H1 (cell line): ENCODE results near the gene EPB41L4B. TPM values are rescaled to one million over a fixed set of nuclear protein-coding genes. Genes with fewer than 3 reads are reported as not detected.
A peak's percentile ranks its signal among the peaks of the same experiment; 100 is the strongest.

ENCODE experiments used
- CTCF ChIA-PET: fragments of 300-600 bp; sonication (Branson Sonifier 250); formaldehyde crosslinking; loops from one replicate; lab custom pipeline; 2021; ENCODE audit not compliant: partially characterized antibody; lab: Charles Lee
- POLR2A ChIA-PET: fragments of 300-600 bp; sonication (Branson Sonifier 250); formaldehyde crosslinking; loops from one replicate; lab custom pipeline; 2021; ENCODE audit warnings: inconsistent platforms; ENCODE audit not compliant: partially characterized antibody; lab: Charles Lee
- DNase-seq, 2 experiments: peaks; one replicate each; pipeline versions ENCODE4 v3.0.0 to v3.0.0-alpha.2; 2010 to 2022; ENCODE audit warnings: low spot score in 2 of 2, low read depth in 1 of 2, mixed read lengths in 1 of 2
- FAIRE-seq: peaks from 2 replicates; lab custom pipeline; 2011; peaks lifted over from hg19 to GRCh38; lab: Jason Lieb, UNC
- H2AFZ ChIP-seq: 2 replicates; pipeline ENCODE4 v1.8.1; 2012; ENCODE audit warnings: low read length, inconsistent platforms
- H2AK5ac ChIP-seq: 2 replicates; pipeline ENCODE4 v1.6.1; 2013; ENCODE audit warnings: low read depth, low read length
- H2BK120ac ChIP-seq: replicated peaks from 2 replicates; pipeline ENCODE3; 2013; ENCODE audit warnings: low read depth, low read length, inconsistent platforms
- H2BK12ac ChIP-seq: 2 replicates; pipeline ENCODE4 v1.6.1; 2013; ENCODE audit warnings: low read depth, low read length
- H2BK15ac ChIP-seq: 2 replicates; pipeline ENCODE4 v1.6.1; 2013; ENCODE audit warnings: low read length
- H2BK20ac ChIP-seq: 2 replicates; pipeline ENCODE4 v1.6.1; 2013; ENCODE audit warnings: low read length
- H2BK5ac ChIP-seq: 2 replicates; pipeline ENCODE4 v1.6.1; 2013; ENCODE audit warnings: low read depth, low read length
- H3K14ac ChIP-seq: 2 replicates; pipeline ENCODE4 v1.6.1; 2013; ENCODE audit warnings: inconsistent platforms; ENCODE audit not compliant: insufficient read length
- H3K18ac ChIP-seq: 2 replicates; pipeline ENCODE4 v1.6.1; 2013; ENCODE audit warnings: low read length; ENCODE audit errors: extremely low read depth
- H3K23ac ChIP-seq: 2 replicates; pipeline ENCODE4 v1.6.1; 2013; ENCODE audit warnings: inconsistent platforms; ENCODE audit not compliant: insufficient read length
- H3K23me2 ChIP-seq: 2 replicates; pipeline ENCODE4 v1.6.1; 2013; ENCODE audit warnings: low read depth, low read length
- H3K27ac ChIP-seq: 2 replicates; pipeline ENCODE4 v1.6.1; 2011; ENCODE audit warnings: low read depth, low read length, inconsistent platforms
- H3K27me3 ChIP-seq, 4 experiments: replicated peaks in 1 of 4; 1 replicate in 1 of 4; 2 replicates in 3 of 4; pipeline versions ENCODE4 v1.6.1 to v1.8.1; 2011 to 2013; ENCODE audit warnings: low read length in 3 of 4, mild to moderate bottlenecking in 3 of 4, inconsistent platforms in 2 of 4, mixed read lengths in 2 of 4, moderate library complexity in 1 of 4; ENCODE audit not compliant: control insufficient read depth in 3 of 4, insufficient read depth in 3 of 4; ENCODE audit errors: extremely low read depth in 1 of 4
- H3K36me3 ChIP-seq, 4 experiments: 2 replicates each; pipeline versions ENCODE4 v1.6.1 to v1.8.1; 2011 to 2013; ENCODE audit warnings: mild to moderate bottlenecking in 4 of 4, low read length in 3 of 4, moderate library complexity in 2 of 4, control low read depth in 1 of 4, inconsistent platforms in 1 of 4; ENCODE audit not compliant: insufficient read depth in 4 of 4, control insufficient read depth in 2 of 4
- H3K4ac ChIP-seq: replicated peaks from 2 replicates; pipeline ENCODE3; 2013; ENCODE audit warnings: low read length, low read depth, mixed read lengths, inconsistent platforms; ENCODE audit not compliant: insufficient read length
- H3K4me1 ChIP-seq, 4 experiments: replicated peaks in 1 of 4; 1 replicate in 1 of 4; 2 replicates in 3 of 4; pipeline versions ENCODE4 v1.6.1 to v1.8.1; 2011 to 2013; ENCODE audit warnings: low read length in 3 of 4, inconsistent platforms in 2 of 4, mixed read lengths in 1 of 4; ENCODE audit not compliant: insufficient read depth in 4 of 4, control insufficient read depth in 3 of 4
- H3K4me2 ChIP-seq, 2 experiments: 2 replicates each; pipeline versions ENCODE4 v1.6.1 to v1.8.1; 2011 to 2013; ENCODE audit warnings: low read depth in 2 of 2, low read length in 2 of 2, control low read depth in 1 of 2, inconsistent platforms in 1 of 2, mild to moderate bottlenecking in 1 of 2; ENCODE audit not compliant: insufficient read depth in 1 of 2
- H3K4me3 ChIP-seq, 4 experiments: fragments of 200-600, 300-600 bp in 1 of 4; sonication (generic), shearing (Covaris generic), sonication (Bioruptor Twin) in 1 of 4; 2 replicates each; pipeline versions ENCODE4 v1.5.1 to v1.8.1; 2011 to 2016; ENCODE audit warnings: low read length in 4 of 4, low read depth in 3 of 4, control low read depth in 2 of 4, inconsistent platforms in 2 of 4, mild to moderate bottlenecking in 2 of 4, mixed read lengths in 1 of 4, moderate library complexity in 1 of 4; ENCODE audit not compliant: insufficient read depth in 2 of 4; ENCODE audit errors: extremely low read depth in 1 of 4
- H3K56ac ChIP-seq: replicated peaks from 2 replicates; pipeline ENCODE3; 2013; ENCODE audit warnings: low read depth, mild to moderate bottlenecking, mixed read lengths, low read length, inconsistent platforms; ENCODE audit not compliant: insufficient read length
- H3K79me1 ChIP-seq: 2 replicates; pipeline ENCODE4 v1.6.1; 2013; ENCODE audit warnings: low read depth, low read length, control low read depth
- H3K79me2 ChIP-seq, 2 experiments: 2 replicates each; pipeline versions ENCODE4 v1.6.1 to v1.8.1; 2012 to 2013; ENCODE audit warnings: low read length in 2 of 2, mild to moderate bottlenecking in 2 of 2, inconsistent platforms in 1 of 2; ENCODE audit not compliant: insufficient read depth in 2 of 2, control insufficient read depth in 1 of 2
- H3K9ac ChIP-seq, 4 experiments: replicated peaks in 1 of 4; 1 replicate in 1 of 4; 2 replicates in 3 of 4; pipeline versions ENCODE4 v1.6.1 to v1.8.1; 2011 to 2013; ENCODE audit warnings: low read depth in 3 of 4, low read length in 3 of 4, control low read depth in 2 of 4, mild to moderate bottlenecking in 2 of 4, moderate library complexity in 2 of 4, inconsistent platforms in 1 of 4; ENCODE audit errors: extremely low read depth in 1 of 4
- H3K9me3 ChIP-seq, 2 experiments: 2 replicates each; pipeline versions ENCODE4 v1.6.1 to v1.8.1; 2012 to 2013; ENCODE audit warnings: mild to moderate bottlenecking in 2 of 2, moderate library complexity in 2 of 2, control low read depth in 1 of 2, inconsistent platforms in 1 of 2, low read depth in 1 of 2, low read length in 1 of 2, mixed read lengths in 1 of 2; ENCODE audit not compliant: insufficient read depth in 2 of 2
- H4K20me1 ChIP-seq, 2 experiments: replicated peaks in 1 of 2; 2 replicates each; pipeline versions ENCODE3 to v1.8.1; 2011 to 2013; ENCODE audit warnings: inconsistent platforms in 2 of 2, low read length in 2 of 2, mild to moderate bottlenecking in 1 of 2; ENCODE audit not compliant: insufficient read depth in 2 of 2, control insufficient read depth in 1 of 2
- H4K5ac ChIP-seq: 2 replicates; pipeline ENCODE4 v1.6.1; 2013; ENCODE audit warnings: low read length, low read depth, mixed read lengths, inconsistent platforms; ENCODE audit not compliant: insufficient read length
- H4K8ac ChIP-seq: 2 replicates; pipeline ENCODE4 v1.8.0; 2013; ENCODE audit warnings: mild to moderate bottlenecking, moderate library complexity, low read length, inconsistent platforms; ENCODE audit not compliant: insufficient read depth; ENCODE audit errors: extremely low read depth
- H4K91ac ChIP-seq: replicated peaks from 2 replicates; pipeline ENCODE3; 2013; ENCODE audit warnings: low read length, mixed read lengths, inconsistent platforms; ENCODE audit not compliant: insufficient read length
- CREB1 ChIP-seq: IDR thresholded peaks from 2 replicates; pipeline ENCODE4 v1.6.1; 2012; ENCODE audit warnings: inconsistent platforms
- KDM5A ChIP-seq: fragments of 200-600 bp; IDR thresholded peaks from 2 replicates; pipeline ENCODE4 v1.7.1; 2012; ENCODE audit warnings: mild to moderate bottlenecking, low read length, inconsistent platforms, mixed read lengths
- PHF8 ChIP-seq: fragments of 200-600 bp; sonication (generic); conservative IDR thresholded peaks from 2 replicates; pipeline ENCODE4 v1.7.1; 2012; ENCODE audit warnings: low read depth, mild to moderate bottlenecking, inconsistent platforms, low read length, moderate library complexity
- POLR2A ChIP-seq, 2 experiments: IDR thresholded peaks; 1 replicate in 1 of 2; 2 replicates in 1 of 2; pipeline ENCODE4 v1.6.1; 2011; ENCODE audit warnings: low read depth in 2 of 2, low read length in 2 of 2, mild to moderate bottlenecking in 2 of 2; ENCODE audit errors: control extremely low read depth in 1 of 2
- SUZ12 ChIP-seq: fragments of 200-600 bp; sonication (generic); IDR thresholded peaks from 2 replicates; pipeline ENCODE4 v1.6.1; 2012; ENCODE audit warnings: mild to moderate bottlenecking, inconsistent platforms, low read length, moderate library complexity, mixed read lengths
- TEAD4 ChIP-seq: IDR thresholded peaks from 2 replicates; pipeline ENCODE4 v1.6.1; 2012; ENCODE audit warnings: low read depth, low read length, inconsistent platforms, mixed read lengths
- WGBS, 2 experiments: shearing (Covaris generic) in 1 of 2; methylation state at CpG; one replicate each; pipeline versions ENCODE4 v1.1.6 to v1.1.7; 2013 to 2015; ENCODE audit warnings: low lambda C conversion rate in 2 of 2, mixed read lengths in 2 of 2, inconsistent platforms in 1 of 2, low coverage in 1 of 2, missing lambda C conversion rate in 1 of 2; ENCODE audit not compliant: insufficient replicate concordance in 2 of 2, insufficient coverage in 1 of 2, insufficient read length in 1 of 2; ENCODE audit errors: extremely low coverage in 1 of 2, missing lambda C conversion rate in 1 of 2; 5-methylcytosine and 5-hydroxymethylcytosine counted together
- polyA plus RNA-seq, 7 experiments: library from polyadenylated mRNA; depleted of rRNA in 3 of 7; stranded (reverse) in 5 of 7; unstranded in 2 of 7; fragments of >200 nt in 5 of 7; fragments of 200-250 nt in 2 of 7; gene quantifications; 1 replicate in 5 of 7; 2 replicates in 1 of 7; 4 replicates in 1 of 7; pipeline versions ENCODE4 v1.2.1 to v1.2.3, GENCODE V29; 2011 to 2013; ENCODE audit warnings: missing spikeins in 2 of 7, mixed read lengths in 2 of 7
- total RNA-seq: library from RNA; stranded (reverse); fragmentation: NEBNext Ultra II Directional; extraction: Animal tissue kit (Norgen Biotek cat#: 25700); gene quantifications from 2 replicates; pipeline ENCODE4 v1.2.1, GENCODE V29; 2021

EPB41L4B gene
- total and polyA plus RNA-seq, 2 of the 8 experiments (the other 6 are each of a cell fraction or from before 2014, with no cell fraction given) = 11.9 to 25.0 TPM

- H3K27ac ChIP-seq = no peak overlapping the region
- no peaks in the 10 kb centered on the region for H3K9me3 ChIP-seq
- H2BK15ac ChIP-seq = no peak overlapping the region
- peaks cover 0 to 4% (median 3%) of the 10 kb centered on the region in 4 experiments; a peak in 2 of 7 replicates for H3K4me1 ChIP-seq
- no peak overlapping the region for H4K5ac ChIP-seq
- H3K18ac ChIP-seq = no peak overlapping the region
- H3K4me2 ChIP-seq = no peak overlapping the region
- H2AFZ ChIP-seq = no peak overlapping the region
- peak in 1 of 2 experiments; percentile 28 for DNase-seq
- H2BK20ac ChIP-seq = no peak overlapping the region
- no peak overlapping the region for H3K4ac ChIP-seq
- H2BK5ac ChIP-seq = no peak overlapping the region
- H3K23me2 ChIP-seq = no peaks in the 10 kb centered on the region
- H3K14ac ChIP-seq = no peak overlapping the region
- H3K27me3 ChIP-seq = no peaks in the 10 kb centered on the region
- no peak overlapping the region for H3K23ac ChIP-seq
- no peak overlapping the region for H2AK5ac ChIP-seq
- WGBS, 2 experiments = 89% methylated on average over 10 of the region's 10 CpGs; no CpG with 5 or more reads in 1 of the 2 experiments
- ChIA-PET POLR2A (interaction anchor here (1.0 kb wide), 1 partner anchor 49 kb away, joined by 4 read pairs; no protein-coding TSS in a partner anchor), CTCF (interaction anchor here (0.7 to 12.7 kb wide), 19 partner anchors 8 to 218 kb away, joined by 3 to 96 read pairs (median 3); no protein-coding TSS in a partner anchor)
- no peak overlapping the region for H3K4me3 ChIP-seq
- H3K79me2 ChIP-seq = no peaks in the 10 kb centered on the region
- no peak overlapping the region for H2BK12ac ChIP-seq
- FAIRE-seq = no peak
- no peak overlapping the region for H2BK120ac ChIP-seq
- TF ChIP-seq SUZ12 = no peak
- TF ChIP-seq TEAD4 = no peak
- TF ChIP-seq KDM5A = no peak
- TF ChIP-seq CREB1 = no peak
- TF ChIP-seq PHF8 = no peak
- no peak for TF ChIP-seq POLR2A (IDR thresholded peaks at IDR 0.05; ENCODE audit: control extremely low read depth in 1 of 2, low read depth in 2 of 2, low read length in 2 of 2)
- peaks cover 0 to 16% (median 2%) of the 10 kb centered on the region in 4 experiments; a peak in 3 of 8 replicates for H3K36me3 ChIP-seq
- H4K91ac ChIP-seq = no peak overlapping the region
- peaks cover 0 to 2% of the 10 kb centered on the region in 2 experiments for H4K20me1 ChIP-seq
- no peak overlapping the region for H3K56ac ChIP-seq
- no peak overlapping the region for H3K9ac ChIP-seq
- no peak overlapping the region; the same call in 1 of the 2 replicates for H4K8ac ChIP-seq
- H3K79me1 ChIP-seq = no peaks in the 10 kb centered on the region
These were observed 69.6 kb downstream of the EPB41L4B start for GRCh38 chr9:109251080-109251775.
